ENCODE data around the gene SYT2. TPM values are rescaled to one million over a fixed set of nuclear protein-coding genes. Genes with fewer than 3 reads are reported as not detected.

SYT2 gene
- total and polyA plus RNA-seq, 9 of the 15 experiments (the other 6 are each of a cell fraction or from before 2014, with no cell fraction given) = not detected

DNA sequence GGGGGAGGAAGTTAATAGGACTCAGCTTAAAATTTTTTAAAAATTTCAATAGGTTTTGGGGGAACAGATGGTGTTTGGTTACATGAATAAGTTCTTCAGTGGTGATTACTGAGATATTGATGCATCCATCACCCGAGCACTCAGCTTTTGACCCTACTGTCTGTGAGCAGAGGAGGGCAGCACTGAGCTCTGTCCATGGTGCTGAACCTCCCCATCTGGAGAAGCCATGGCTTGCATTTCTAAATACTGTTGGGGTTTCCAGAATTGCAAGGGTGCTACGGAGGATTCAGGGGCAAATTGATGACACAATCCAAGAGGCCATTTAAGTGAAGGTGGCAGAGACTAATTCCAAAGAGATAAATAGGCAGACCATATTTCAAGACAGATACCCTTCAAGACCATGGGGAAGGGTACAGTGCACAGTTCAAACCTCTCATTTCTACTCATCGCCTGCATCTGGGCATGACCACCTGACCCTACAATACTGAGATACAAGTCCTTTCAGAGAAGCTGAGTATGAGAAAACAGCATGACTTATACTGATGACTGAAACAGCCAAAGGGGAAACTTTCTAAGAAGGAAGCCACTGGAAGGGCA lies 17.2 kb downstream of the SYT2 start (continued):
- TF ChIP-seq CBX8 (IDR thresholded peaks at IDR 0.05; ENCODE audit: borderline replicate concordance, extremely low read depth, low read depth, low read length, poor library complexity, severe bottlenecking) = no peak
- peak in 1 of 2 experiments; percentile 66; a peak in 1 of 3 replicates for TF ChIP-seq CBX3 (IDR thresholded peaks at IDR 0.05; ENCODE audit: borderline replicate concordance in 1 of 2, low read length in 2 of 2)
- TF ChIP-seq MAFK (IDR thresholded peaks at IDR 0.05; ENCODE audit: low read length) = no peak
- TF ChIP-seq CEBPG (CRISPR knock-in tag; IDR thresholded peaks at IDR 0.05) = 0 out of 2 replicates have a peak, but pooled peaks have one; percentile 13
- TF ChIP-seq CEBPG (tag; conservative IDR thresholded peaks at IDR 0.05 in 1 of 2, IDR thresholded peaks at IDR 0.05 in 1 of 2) = no peak
- TF ChIP-seq, protein P1, sequence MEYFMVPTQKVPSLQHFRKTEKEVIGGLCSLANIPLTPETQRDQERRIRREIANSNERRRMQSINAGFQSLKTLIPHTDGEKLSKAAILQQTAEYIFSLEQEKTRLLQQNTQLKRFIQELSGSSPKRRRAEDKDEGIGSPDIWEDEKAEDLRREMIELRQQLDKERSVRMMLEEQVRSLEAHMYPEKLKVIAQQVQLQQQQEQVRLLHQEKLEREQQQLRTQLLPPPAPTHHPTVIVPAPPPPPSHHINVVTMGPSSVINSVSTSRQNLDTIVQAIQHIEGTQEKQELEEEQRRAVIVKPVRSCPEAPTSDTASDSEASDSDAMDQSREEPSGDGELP (CRISPR knock-in tag; IDR thresholded peaks at IDR 0.05; ENCODE audit: borderline replicate concordance) = peak; percentile 49; the same call in 1 of the 2 replicates
- TF ChIP-seq LCOR (CRISPR knock-in tag; IDR thresholded peaks at IDR 0.05) = peak; percentile 80
- no peak for TF ChIP-seq JUN (IDR thresholded peaks at IDR 0.05; ENCODE audit: borderline replicate concordance, low read depth, low read length)
- TF ChIP-seq JUN (CRISPR knock-in tag; IDR thresholded peaks at IDR 0.05; ENCODE audit: borderline replicate concordance) = peak; percentile 71; the same call in 1 of the 2 replicates
- TF ChIP-seq ZNF263 (CRISPR knock-in tag; IDR thresholded peaks at IDR 0.05; ENCODE audit: borderline replicate concordance) = peak; percentile 71; the same call in 1 of the 2 replicates
